ENCODE results near the gene CCDC157.
"Not testable (repeated sequence)": the region's sequence is repeated elsewhere in the genome, so short reads cannot be mapped to it uniquely, and the experiment has no call there.

Gene CCDC157

GRCh38 chr22:30326255-30326705, 30.5 kb upstream of the CCDC157 start:
- no peak for DNase-seq (ENCODE audit: low spot score)

GRCh38 chr22:30326706-30327362, 30.0 kb upstream of the CCDC157 start, which contains the start of gene TBC1D10A:
TSS of gene TBC1D10A (minus strand) at chr22:30326941. CDS start at chr22:30326881, 60 bp downstream.
- DNase-seq (ENCODE audit: low spot score) = peak; percentile 85

GRCh38 chr22:30327864-30328345, 28.9 kb upstream of the CCDC157 start:
- no peak for DNase-seq (ENCODE audit: low spot score)

- DNase-seq (ENCODE audit: low spot score) = no peak
These were observed 28.2 kb upstream of the CCDC157 start for GRCh38 chr22:30328466-30329049.

- DNase-seq (ENCODE audit: low spot score) = peak; percentile 52
These were observed 24.3 kb upstream of the CCDC157 start for GRCh38 chr22:30332551-30332950.

- no peak for DNase-seq (ENCODE audit: low spot score)
These were observed 23.7 kb upstream of the CCDC157 start for GRCh38 chr22:30332994-30333706.

GRCh38 chr22:30333707-30334087, 23.1 kb upstream of the CCDC157 start:
- DNase-seq (ENCODE audit: low spot score) = no peak

- no peak for DNase-seq (ENCODE audit: low spot score)
These were observed 22.2 kb upstream of the CCDC157 start for GRCh38 chr22:30334646-30335045.

- DNase-seq (ENCODE audit: low spot score) = no peak
These were observed 21.6 kb upstream of the CCDC157 start for GRCh38 chr22:30335236-30335635.

GRCh38 chr22:30336752-30337460, 19.9 kb upstream of the CCDC157 start:
- DNase-seq (ENCODE audit: low spot score) = peak; percentile 36

- DNase-seq (ENCODE audit: low spot score) = no peak
These were observed 19.4 kb upstream of the CCDC157 start for GRCh38 chr22:30337461-30337778.

GRCh38 chr22:30338341-30338740, 18.5 kb upstream of the CCDC157 start:
- not testable (repeated sequence) for DNase-seq (ENCODE audit: low spot score)

- DNase-seq (ENCODE audit: low spot score) = no peak
These were observed 18.0 kb upstream of the CCDC157 start for GRCh38 chr22:30338802-30339201.

GRCh38 chr22:30340911-30341685, 15.7 kb upstream of the CCDC157 start:
- DNase-seq (ENCODE audit: low spot score) = peak; percentile 91

- no peak for DNase-seq (ENCODE audit: low spot score)
These were observed 12.2 kb upstream of the CCDC157 start for GRCh38 chr22:30344447-30345200.

- no peak for DNase-seq (ENCODE audit: low spot score)
These were observed 9.4 kb upstream of the CCDC157 start for GRCh38 chr22:30347255-30347892.

- no peak for DNase-seq (ENCODE audit: low spot score)
These were observed 8.4 kb upstream of the CCDC157 start for GRCh38 chr22:30348404-30348803.

GRCh38 chr22:30348809-30349208, 8.0 kb upstream of the CCDC157 start:
- no peak for DNase-seq (ENCODE audit: low spot score)

- no peak for DNase-seq (ENCODE audit: low spot score)
These were observed 5.6 kb upstream of the CCDC157 start for GRCh38 chr22:30351226-30351625.

GRCh38 chr22:30354644-30355043, 2.2 kb upstream of the CCDC157 start:
- DNase-seq (ENCODE audit: low spot score) = no peak

- DNase-seq (ENCODE audit: low spot score) = no peak
These were observed 396 bp downstream of the CCDC157 start for GRCh38 chr22:30357236-30357570.

Data from globus pallidus (tissue), 1 donor.